ENCODE measurements around the gene LPP.

DNA sequence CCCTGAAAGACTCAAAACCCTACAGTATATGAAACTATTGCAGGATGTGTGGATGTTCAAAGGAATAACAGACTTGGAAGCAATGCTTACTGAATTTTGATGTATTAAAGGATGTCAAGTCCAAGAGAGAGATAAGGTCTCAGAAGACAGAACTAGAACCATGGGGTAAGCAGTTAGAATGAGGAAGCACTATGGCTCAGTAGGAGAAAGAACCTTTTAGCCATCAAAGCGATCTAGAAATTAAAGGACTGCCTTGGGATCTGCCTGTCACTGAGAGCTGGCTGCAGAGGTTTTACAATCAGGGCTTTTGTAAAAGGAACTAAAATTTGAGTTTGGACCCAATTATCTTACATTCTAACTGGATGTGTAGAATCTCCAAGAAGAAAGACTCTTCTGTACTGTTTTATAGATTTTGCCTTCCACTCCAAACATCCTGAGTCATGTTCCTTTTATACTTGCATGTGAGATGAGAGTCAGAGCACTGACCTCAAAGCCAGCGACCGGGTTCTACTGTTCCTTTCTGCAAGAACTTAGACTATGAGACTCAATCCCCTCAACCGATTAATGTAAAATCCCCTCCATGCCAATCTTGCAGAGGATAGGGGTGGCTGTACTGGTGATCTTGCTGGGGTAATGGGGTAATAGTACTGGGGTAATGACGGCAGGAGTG is 605.5 kb downstream of the LPP start:
- TF ChIP-seq POLR2A (IDR thresholded peaks at IDR 0.05): no peak
- TF ChIP-seq, protein P1, sequence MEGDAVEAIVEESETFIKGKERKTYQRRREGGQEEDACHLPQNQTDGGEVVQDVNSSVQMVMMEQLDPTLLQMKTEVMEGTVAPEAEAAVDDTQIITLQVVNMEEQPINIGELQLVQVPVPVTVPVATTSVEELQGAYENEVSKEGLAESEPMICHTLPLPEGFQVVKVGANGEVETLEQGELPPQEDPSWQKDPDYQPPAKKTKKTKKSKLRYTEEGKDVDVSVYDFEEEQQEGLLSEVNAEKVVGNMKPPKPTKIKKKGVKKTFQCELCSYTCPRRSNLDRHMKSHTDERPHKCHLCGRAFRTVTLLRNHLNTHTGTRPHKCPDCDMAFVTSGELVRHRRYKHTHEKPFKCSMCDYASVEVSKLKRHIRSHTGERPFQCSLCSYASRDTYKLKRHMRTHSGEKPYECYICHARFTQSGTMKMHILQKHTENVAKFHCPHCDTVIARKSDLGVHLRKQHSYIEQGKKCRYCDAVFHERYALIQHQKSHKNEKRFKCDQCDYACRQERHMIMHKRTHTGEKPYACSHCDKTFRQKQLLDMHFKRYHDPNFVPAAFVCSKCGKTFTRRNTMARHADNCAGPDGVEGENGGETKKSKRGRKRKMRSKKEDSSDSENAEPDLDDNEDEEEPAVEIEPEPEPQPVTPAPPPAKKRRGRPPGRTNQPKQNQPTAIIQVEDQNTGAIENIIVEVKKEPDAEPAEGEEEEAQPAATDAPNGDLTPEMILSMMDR (IDR thresholded peaks at IDR 0.05): no peak

All from right lobe of liver (tissue), 4 donors.